SK-N-MC (cell line): ENCODE results near the gene ORAI1.

Experiments used
- EZH2 ChIP-seq: fragments of 200-600 bp; sonication (generic); IDR thresholded peaks from one replicate; pipeline ENCODE4 v1.6.1; 2017; ENCODE audit warnings: antibody characterized with exemption
- POLR2AphosphoS5 ChIP-seq: IDR thresholded peaks from 2 replicates; pipeline ENCODE4 v1.6.1; 2012; ENCODE audit warnings: mild to moderate bottlenecking, low read depth, low read length, borderline replicate concordance

DNA sequence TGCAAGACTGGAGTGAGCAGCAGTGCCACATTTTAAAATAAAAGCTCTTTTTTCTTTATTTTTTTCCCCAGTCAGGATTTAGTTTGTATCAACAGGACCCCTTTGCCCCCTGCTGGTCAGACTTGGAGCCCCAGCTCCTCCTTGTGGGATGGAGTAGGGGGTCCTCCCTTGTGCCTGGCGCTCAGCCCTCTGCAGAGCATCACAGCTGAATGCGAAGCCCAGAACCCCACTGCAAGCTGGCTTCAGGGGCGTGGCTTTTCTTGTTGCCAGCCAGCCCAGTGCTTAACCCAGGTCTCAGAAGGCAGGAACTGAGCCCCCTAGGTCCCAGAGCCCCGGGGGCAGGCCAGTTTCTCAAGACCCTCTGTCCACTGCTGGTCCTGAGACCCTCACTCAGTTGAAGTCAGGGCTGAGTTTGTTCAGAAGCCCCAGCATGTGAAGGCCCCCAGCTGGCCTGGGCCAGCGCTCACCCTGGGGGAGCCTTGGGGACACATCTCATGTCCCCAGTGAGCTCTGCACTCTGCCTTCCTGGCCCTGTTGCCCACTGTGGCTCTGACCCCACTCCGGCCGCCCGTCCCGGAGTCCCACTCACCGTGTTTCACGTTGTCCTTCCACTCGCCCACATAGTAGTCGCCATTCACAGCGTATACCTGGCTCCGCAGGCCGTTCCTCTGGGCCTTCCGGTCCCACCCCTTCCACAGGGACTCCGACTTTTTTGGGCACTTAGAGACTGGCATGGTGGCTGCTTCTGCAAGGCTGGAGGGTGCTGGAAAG is 42.6 kb downstream of the ORAI1 start:
- TF ChIP-seq EZH2 (no peak), POLR2AphosphoS5 (no peak)
